GM18873 (cell line): Measurements from ENCODE around the gene CCDC141.
"Not testable (repeated sequence)": the region's sequence is repeated elsewhere in the genome, so short reads cannot be mapped to it uniquely, and the experiment has no call there.

ENCODE experiments used
- ATAC-seq: cut with Tn5 transposase; IDR thresholded peaks from one replicate; pipeline ENCODE4 v1.9.1; 2021; ENCODE audit warnings: mild to moderate bottlenecking, moderate library complexity, moderate number of reproducible peaks; ENCODE audit not compliant: unreplicated experiment, low FRiP score

The CCDC141 gene

DNA sequence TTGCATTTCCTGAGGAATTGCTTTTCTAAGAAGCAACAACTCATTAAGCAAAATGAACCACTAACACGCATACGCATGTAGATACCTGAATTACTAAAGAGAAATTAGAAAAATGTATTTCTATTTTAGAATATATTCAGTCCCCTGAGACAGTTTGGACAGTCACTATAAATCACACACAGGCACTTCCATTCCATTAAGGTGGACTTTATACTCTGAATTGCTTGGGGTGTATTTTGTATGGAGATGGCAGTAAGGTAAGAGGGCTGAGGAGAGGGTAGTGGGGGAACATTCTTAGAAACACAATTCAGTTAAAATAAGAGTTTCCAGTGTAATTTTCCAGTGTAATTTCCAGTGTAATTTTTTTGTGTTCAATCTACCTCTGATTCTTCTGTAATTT is 1.8 kb downstream of the CCDC141 start:
- no peak for ATAC-seq

DNA sequence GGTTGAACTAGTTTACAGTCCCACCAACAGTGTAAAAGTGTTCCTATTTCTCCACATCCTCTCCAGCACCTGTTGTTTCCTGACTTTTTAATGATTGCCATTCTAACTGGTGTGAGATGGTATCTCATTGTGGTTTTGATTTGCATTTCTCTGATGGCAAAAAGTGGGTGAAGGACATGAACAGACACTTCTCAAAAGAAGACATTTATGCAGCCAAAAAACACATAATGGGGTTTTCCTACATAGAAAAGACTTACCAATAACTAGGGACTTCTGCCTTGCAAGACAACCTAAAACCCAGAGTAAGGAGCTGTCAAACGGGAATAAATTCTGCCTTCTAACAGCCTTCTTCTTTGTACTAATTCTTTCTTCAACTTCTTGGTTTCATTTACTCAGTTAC is 4.3 kb downstream of the CCDC141 start:
- not testable (repeated sequence) for ATAC-seq

DNA sequence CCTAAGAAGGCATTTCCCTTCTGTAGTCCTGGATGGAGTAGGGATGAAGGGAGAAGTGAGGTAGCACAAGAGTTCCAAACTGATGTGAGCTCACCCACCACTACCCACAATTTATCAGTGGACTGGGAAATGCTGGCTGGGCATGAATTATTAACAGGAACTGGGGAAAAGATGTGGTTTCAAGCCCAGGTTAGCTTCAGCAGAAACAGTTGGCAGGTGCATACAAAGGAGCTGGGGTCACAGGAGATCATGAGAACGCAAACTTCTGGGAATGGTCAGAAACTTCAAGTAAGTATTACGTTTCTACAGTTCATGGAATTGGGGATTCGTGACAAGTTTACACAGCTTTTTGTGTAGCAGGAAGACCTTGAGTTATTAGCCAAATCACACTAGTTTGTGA is 5.4 kb downstream of the CCDC141 start:
- peak; percentile 35 for ATAC-seq

DNA sequence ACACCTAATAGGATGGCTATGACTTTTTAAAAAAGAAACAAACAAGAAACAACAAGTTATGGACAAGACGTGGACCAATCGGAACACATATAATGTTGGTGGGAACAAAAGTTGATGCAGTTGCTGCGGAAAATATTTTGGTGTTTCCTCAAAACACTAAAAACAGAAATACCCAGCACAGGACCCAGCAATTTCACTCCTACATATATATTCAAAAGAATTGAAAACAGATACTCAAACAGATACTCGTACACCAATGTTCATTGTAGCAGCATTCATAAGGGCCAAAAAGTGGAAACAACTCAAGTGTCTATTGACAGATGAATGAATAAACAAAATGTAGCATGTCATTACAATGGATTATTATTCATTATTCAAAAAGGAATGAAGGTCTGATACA is 12.1 kb downstream of the CCDC141 start:
- ATAC-seq: no peak

DNA sequence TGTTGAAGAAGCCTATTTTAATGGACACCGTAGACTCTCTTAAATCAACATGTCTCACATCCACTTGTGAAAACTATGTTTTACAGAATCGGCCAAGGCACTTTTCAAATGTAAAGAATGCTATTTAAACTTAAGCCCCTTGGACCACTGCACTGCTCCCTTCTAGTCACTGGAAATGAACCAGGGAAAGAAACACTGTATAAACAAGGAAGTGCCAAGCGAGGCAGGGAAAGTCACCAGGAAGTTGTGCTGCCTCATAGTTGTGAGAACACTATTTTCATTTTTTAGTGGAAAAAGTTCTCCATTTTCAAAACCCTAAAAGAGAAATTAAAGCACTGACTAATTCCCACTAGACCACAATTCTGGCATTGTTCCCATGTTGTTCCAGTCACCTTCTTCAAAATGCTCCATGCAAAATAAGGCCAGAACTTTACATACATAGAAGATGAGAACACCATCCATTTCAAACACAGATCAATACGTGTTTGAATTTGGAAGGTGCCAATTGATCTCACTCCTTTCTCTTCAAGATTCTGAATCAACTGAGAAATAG is 13.5 kb downstream of the CCDC141 start:
- no peak for ATAC-seq

DNA sequence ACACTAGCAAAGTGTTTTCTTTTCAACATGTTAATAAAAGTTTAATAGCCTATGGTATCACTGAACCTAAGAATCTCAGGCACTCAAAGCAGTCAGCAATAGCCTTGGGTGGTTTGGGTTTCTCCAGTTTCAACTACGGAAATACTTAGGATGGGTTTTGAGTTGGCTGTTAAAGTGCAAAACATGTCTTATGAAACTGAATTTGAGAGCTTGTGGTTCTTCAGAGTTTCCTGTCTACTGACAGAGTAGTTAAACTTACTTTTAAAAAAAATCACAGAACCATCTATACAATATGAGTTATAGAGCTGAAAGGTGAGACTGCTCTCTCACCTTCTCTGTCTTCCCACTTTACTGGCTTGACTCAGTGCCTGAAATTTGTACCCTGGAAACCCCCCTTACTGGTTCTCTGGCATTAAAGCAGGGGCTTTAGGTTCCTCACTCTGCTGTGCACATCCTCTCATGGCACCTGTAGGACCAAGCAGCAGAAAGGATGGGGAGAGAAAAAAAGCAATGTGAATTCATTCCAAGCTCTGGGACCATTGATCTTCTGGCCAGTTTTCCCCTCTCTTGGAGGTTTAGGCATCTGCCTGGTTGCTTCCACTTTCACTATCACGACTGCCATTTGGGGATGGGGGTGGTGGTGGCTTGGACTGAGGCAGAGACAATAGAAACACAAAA is 18.1 kb downstream of the CCDC141 start:
- peak; percentile 94 for ATAC-seq

DNA sequence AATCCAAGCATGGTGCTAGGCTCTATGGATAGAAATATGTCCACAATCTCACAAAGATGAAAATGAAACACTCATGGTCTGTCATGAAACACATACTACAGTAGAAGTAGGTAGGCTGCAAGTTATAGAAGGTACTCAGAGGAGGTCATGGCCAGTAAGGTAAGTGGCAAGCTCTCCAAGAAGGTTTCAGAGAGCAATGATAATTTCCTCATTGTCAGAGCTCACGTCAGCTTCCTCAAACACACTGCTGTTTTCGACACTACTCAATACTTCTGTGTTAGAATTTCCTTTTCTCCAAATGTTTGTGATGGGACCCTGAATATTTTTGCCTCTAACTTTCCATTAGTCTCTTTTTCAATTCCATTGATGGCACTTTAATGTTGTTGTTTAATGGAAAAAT is 25.5 kb downstream of the CCDC141 start:
- ATAC-seq: no peak

DNA sequence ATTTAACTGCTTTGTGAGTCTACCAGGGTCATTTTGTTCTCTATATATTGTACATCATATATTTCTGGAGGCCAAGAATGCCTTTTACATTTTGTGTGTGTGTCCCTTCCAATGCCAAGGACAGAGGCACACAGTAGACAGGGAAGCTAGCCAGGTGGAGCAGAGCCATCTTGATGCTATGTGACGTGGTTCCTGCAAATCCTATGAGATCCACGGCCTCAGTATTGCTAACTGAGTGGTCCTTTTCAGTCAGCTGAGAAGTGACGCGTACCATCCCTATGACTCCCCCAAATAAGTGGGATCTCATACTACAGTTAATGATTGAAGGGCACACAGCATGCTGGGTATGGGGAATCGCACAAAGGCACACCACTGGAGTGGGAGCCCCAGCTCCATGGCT is 27.3 kb downstream of the CCDC141 start:
- ATAC-seq: no peak

DNA sequence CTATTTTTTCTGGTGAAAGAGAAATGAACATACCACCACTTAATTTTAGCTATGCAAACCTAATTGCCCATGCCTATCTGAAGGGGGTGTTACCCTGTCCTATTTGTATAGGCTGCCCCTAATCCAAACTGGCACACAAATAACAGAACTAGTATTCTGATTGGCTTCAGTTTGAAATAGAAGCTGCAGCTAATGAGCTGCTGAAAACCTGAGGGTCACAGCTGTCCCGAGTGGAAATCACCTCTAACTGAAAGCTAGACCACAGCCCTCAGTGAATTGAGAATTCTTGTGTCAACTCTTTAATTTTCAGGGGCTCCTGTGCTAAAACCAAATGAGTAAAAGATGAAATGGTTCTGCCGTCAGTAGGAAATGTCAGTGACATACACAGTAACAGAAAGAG is 28.7 kb downstream of the CCDC141 start:
- ATAC-seq: peak; percentile 89

DNA sequence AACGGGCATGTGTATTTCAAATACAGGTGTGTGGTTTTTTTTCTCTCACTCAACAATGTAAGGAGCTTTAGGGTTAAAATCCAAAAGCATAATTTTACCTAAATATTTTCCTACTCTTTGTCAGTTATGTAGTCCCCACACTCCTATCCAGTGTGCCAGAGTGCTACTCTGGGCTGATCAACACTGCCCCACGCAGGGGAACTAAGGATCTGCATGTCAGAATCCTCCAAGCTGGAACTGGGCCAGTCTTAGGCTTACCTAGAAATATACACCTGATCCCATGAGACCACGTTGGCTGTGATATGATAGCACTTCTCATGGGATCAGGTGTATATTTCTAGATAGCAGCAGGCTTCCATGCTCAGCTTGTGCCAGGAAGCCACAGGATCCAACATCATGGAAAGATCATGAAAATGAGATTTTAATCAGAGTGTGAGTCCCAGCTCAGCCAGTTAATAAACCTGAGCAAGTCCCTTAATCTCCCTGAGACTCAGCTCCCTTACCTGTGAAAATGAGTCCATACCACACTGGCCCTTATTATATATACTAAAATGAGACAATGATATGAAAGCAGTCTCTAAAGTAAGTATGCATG is 29.7 kb downstream of the CCDC141 start:
- peak; percentile 37 for ATAC-seq

DNA sequence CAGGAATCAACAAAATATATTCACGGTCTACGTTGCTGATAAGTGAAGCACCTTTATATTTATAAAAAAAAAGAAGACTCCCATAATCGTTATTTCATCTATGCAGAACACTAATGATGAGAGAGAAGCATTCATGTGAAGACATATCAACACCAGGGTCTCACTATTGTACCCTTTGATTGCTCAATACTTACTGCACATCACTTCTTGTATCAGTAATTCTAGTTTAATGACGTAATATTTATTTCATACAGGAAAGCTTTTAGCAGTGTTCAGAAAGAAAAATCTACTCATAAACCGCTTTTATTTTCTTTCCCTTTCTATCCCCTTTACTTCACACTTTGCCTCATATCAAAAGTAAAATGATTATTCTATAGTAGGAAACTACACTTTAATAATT is 30.7 kb downstream of the CCDC141 start:
- ATAC-seq: no peak

DNA sequence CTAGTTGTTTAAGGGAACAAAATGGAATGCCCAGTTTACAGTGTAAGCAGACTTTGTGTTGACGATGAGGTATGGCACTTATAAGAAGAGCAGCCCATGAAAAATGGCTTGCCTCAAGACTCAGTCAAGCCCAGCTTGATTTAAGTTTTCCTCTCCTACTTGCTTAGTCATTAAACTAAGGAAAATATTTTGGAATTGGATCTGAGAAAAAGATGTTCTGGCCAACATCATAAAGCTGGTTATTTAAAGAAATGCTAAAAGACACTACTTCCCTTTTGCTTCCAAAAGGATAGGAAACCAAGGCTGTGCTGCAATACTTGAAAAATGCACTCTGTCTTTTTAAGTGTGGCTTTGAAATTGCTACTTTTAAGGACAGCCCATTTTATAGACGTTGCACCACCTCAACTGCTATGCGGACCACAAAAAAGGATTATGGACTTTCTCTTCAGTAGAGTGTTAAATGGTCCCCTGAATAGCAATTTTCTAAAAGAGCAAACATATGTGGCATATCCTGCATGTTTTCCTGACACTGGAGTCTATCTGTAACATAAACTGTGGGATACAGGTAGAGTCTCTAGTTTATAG is 32.1 kb downstream of the CCDC141 start:
- no peak for ATAC-seq

DNA sequence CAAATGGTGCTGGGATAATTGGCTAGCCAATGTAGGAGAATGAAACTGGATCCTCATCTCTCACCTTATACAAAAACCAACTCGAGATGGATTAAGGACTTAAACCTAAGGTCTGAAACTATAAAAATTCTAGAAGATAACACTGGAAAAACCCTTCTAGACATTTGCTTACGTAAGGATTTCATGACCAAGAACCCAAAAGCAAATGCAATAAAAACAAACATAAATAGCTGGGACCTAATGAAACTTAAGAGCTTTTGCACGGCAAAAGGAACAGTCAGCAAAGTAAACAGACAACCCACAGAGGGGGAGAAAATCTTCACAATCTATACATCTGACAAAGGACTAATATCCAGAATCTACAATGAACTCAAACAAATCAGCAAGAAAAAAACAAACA is 35.7 kb downstream of the CCDC141 start:
- ATAC-seq: not testable (repeated sequence)

DNA sequence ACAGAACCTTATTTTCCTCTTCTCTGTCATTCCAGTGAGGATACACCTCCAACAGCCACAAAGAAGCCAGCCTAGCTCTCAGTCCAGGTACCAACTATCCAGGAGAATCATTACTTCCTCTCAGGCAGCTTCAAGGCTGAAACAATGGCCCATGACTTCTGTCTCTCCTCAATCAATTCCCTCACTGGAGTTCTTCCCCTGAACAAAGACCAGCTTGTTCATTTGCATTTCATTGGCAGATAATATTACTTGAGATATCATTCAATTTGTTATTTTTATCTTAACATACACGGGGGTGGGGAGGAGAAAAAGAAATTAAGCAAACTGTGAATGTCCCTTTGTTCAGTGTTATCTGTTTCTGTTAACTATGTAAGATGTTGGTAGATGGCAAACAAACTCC is 44.0 kb downstream of the CCDC141 start:
- no peak for ATAC-seq

DNA sequence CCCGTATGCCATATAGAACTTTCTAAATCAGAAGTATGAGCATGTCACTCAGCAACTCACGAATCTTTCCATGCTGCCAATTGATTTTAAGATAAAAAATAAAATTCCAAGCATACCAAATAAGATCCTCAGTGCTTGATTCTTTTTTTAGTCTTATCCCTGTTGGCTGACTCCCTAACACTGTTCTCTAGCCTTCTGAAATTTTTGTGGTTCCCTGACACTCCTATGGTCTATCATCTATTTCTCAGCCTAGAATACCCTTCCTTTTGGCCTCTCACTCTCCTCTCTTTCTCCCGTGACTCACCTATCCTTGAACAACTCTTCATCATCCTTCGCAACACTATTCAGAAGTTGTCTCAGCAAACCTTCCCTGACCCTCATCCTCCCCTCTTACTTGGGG is 50.5 kb downstream of the CCDC141 start:
- ATAC-seq: no peak

DNA sequence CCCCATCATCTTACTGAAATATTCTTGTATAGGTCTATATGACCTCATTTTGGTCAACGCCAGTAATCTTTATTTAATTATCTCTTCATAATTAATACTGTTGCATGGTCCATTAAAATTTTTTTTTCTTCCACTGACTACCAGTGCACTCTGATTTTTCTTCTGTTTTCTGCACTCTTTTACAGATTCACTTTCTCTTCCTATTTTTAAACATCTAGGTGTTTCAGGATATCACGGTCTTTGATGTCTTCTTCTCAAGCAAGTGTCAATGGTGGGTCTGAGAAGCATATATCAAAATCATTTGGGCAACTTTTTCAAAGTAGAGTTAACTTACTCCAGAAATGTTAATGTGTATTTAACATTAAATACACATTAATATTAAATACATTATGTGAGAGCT is 51.4 kb downstream of the CCDC141 start:
- ATAC-seq: no peak

DNA sequence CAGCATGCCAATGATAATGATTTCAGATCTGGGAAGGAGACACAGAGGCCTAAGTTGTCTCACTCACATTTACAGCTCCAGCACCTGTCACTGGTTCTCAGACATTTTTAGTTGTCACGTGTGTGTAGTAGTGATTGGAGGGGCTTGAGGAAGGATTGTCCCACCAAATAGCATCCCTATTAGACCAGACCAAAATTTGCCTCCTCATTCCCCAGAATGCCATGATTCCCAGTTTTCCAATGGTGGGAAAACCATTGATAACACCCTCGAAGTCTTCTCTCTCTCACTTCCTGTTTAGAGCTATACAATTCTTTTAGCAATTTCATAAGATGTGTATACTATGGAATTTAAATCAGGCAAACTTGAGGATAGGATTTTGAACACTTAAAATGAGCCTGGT is 52.5 kb downstream of the CCDC141 start:
- no peak for ATAC-seq

DNA sequence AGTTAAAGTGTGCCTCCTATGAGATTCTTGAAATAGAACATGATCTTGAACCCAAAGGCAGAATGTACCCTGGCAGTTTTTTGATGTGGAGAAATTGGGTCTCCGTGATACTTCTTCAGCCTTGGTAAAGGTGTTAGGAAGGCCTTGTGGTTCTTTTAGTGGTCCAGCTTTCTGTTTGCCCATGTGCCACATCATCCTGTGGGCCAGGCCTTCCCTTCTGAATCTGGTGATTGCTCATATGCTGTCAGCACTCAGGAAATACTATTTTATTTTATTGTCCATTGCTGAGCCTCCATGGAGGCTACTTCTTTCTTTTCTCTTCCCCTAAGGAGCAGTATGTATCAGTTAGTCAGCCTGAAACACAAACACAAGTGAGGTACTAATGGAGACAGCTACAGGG is 52.9 kb downstream of the CCDC141 start:
- ATAC-seq: no peak

DNA sequence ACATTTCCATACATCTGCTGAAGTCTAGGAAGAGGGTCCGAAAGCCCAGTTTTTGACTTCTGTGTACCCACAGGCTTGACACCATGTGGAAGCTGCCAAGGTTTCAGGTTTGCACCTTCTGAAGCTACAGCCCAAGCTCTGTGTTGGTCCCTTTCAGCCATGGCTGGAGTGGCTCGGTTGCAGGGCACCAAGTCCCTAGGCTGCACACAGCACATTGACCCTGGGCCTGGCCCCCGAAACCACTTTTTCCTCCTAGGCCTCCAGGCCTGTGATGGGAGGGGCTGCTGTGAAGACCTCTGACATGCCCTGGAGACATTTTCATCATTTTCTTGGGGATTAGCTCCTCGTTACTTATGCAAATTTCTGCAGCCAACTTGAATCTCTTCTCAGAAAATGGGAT is 55.7 kb downstream of the CCDC141 start:
- ATAC-seq: no peak

DNA sequence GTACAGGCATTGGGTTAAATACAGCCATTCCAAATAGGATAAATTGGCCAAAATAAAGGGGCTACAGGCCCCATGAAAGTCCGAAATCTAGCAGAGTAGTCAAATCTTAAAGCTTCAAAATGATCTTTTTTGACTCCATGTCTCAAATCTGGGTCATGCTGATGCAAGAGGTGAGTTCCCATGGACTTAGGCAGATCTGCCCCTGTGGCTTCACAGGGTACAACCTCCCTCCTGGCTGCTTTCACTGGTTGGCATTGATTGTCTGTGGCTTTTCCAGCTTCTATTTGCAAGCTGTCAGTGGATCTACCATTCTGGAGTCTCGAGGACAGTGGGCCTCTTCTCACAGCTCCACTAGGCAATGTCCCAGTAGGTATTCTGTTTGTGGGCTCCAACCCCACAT is 56.1 kb downstream of the CCDC141 start:
- ATAC-seq: no peak

DNA sequence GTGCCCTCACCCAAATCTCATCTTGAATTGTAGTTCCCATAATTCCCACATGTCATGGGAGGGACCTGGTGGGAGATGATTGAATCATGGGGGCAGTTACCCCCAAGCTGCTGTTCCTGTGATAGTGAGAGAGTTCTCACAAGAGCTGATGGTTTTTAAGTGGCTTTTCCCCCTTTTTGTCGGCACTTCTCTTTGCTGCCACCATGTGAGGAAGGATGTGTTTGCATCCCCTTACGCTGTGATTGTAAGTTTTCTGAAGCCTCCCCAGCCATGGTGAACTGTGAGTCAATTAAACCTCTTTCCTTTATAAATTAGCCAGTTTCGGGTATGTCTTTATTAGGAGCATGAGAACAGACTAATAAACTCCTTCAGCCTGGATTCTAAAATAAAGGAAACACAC is 57.2 kb downstream of the CCDC141 start:
- not testable (repeated sequence) for ATAC-seq
